Fibroblast of lung (primary cell): ENCODE measurements around the gene RTN4IP1.

ENCODE experiments used
- EZH2 ChIP-seq: IDR thresholded peaks from 2 replicates; pipeline ENCODE4 v1.5.1; 2012; ENCODE audit warnings: low read length, control low read depth, mild to moderate bottlenecking; ENCODE audit errors: missing control alignments
- TF ChIP-seq, protein P1 (sequence below), 2 donors: IDR thresholded peaks in 1 of 2; conservative IDR thresholded peaks in 1 of 2; 1 replicate in 1 of 2; 2 replicates in 1 of 2; pipeline ENCODE4 v1.5.1; 2011 to 2012; ENCODE audit warnings: low read length in 2 of 2, control low read depth in 1 of 2, inconsistent platforms in 1 of 2, low read depth in 1 of 2, mild to moderate bottlenecking in 1 of 2

DNA sequence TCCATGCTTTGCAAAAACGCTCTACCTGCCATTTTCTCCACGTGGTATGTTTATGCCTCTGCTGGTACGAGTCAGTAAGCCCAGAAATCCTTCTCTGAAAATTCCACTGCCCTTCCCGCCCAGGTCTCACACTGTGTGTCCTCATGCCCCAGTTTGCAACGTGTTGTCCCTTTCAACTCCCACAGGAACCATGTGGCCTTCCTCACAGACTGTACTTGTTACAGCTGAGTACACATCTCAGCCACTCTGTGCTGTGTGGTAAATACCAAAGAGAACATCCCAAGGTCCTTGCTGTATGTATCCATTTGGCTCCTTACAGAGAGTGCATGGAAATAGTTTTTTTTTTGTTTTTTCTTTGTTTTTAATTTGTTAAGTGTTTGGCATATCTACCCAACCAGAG is 56.9 kb downstream of the RTN4IP1 start:
- TF ChIP-seq, protein P1, sequence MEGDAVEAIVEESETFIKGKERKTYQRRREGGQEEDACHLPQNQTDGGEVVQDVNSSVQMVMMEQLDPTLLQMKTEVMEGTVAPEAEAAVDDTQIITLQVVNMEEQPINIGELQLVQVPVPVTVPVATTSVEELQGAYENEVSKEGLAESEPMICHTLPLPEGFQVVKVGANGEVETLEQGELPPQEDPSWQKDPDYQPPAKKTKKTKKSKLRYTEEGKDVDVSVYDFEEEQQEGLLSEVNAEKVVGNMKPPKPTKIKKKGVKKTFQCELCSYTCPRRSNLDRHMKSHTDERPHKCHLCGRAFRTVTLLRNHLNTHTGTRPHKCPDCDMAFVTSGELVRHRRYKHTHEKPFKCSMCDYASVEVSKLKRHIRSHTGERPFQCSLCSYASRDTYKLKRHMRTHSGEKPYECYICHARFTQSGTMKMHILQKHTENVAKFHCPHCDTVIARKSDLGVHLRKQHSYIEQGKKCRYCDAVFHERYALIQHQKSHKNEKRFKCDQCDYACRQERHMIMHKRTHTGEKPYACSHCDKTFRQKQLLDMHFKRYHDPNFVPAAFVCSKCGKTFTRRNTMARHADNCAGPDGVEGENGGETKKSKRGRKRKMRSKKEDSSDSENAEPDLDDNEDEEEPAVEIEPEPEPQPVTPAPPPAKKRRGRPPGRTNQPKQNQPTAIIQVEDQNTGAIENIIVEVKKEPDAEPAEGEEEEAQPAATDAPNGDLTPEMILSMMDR (conservative IDR thresholded peaks at IDR 0.05 in 1 of 2, IDR thresholded peaks at IDR 0.05 in 1 of 2; ENCODE audit: low read depth in 1 of 2, low read length in 2 of 2), result no peak
- no peak for TF ChIP-seq EZH2
